Endothelial cell of umbilical vein (primary cell): ENCODE data around the gene RGP1.

Experiments
- JUN ChIP-seq: IDR thresholded peaks from 2 replicates; pipeline ENCODE4 v1.6.1; 2011; ENCODE audit warnings: borderline replicate concordance, low read depth; ENCODE audit not compliant: insufficient read length, insufficient read depth
- MAX ChIP-seq: IDR thresholded peaks from 2 replicates; pipeline ENCODE4 v1.6.1; 2011; ENCODE audit not compliant: insufficient read depth, insufficient read length
- POLR2A ChIP-seq: IDR thresholded peaks from 2 replicates; pipeline ENCODE4 v1.6.1; 2012; ENCODE audit warnings: low read depth, mild to moderate bottlenecking, control low read depth, low read length
- TF ChIP-seq, protein P1 (sequence below), 2 donors: IDR thresholded peaks; 1 replicate in 1 of 2; 2 replicates in 1 of 2; pipeline ENCODE4 v1.5.1; 2011; ENCODE audit warnings: low read length in 2 of 2, mild to moderate bottlenecking in 2 of 2, moderate library complexity in 2 of 2, control low read depth in 1 of 2, inconsistent platforms in 1 of 2, low read depth in 1 of 2; ENCODE audit not compliant: insufficient read depth in 1 of 2; ENCODE audit errors: extremely low read depth in 1 of 2

- TF ChIP-seq, protein P1, sequence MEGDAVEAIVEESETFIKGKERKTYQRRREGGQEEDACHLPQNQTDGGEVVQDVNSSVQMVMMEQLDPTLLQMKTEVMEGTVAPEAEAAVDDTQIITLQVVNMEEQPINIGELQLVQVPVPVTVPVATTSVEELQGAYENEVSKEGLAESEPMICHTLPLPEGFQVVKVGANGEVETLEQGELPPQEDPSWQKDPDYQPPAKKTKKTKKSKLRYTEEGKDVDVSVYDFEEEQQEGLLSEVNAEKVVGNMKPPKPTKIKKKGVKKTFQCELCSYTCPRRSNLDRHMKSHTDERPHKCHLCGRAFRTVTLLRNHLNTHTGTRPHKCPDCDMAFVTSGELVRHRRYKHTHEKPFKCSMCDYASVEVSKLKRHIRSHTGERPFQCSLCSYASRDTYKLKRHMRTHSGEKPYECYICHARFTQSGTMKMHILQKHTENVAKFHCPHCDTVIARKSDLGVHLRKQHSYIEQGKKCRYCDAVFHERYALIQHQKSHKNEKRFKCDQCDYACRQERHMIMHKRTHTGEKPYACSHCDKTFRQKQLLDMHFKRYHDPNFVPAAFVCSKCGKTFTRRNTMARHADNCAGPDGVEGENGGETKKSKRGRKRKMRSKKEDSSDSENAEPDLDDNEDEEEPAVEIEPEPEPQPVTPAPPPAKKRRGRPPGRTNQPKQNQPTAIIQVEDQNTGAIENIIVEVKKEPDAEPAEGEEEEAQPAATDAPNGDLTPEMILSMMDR (IDR thresholded peaks at IDR 0.05; ENCODE audit: extremely low read depth in 1 of 2, insufficient read depth in 1 of 2, low read depth in 1 of 2, low read length in 2 of 2) = no peak
- TF ChIP-seq POLR2A (no peak), MAX (no peak), JUN (no peak)
Measured at GRCh38 chr9:35711501-35712428, 37.3 kb upstream of the RGP1 start.
